Limb (tissue), 2 donors: Measurements from ENCODE around the gene FIZ1.
A peak's percentile ranks its signal among the peaks of the same experiment; 100 is the strongest.
"Not testable (repeated sequence)": the region's sequence is repeated elsewhere in the genome, so short reads cannot be mapped to it uniquely, and the experiment has no call there.

Experiments used
- DNase-seq, 2 donors: peaks; one replicate each; pipeline ENCODE4 v3.0.0-alpha.2; 2016; ENCODE audit errors: extremely low spot score in 2 of 2

FIZ1 gene

GRCh38 chr19:55596304-55596703, 3.0 kb downstream of the FIZ1 start:
- no peak for DNase-seq

DNA sequence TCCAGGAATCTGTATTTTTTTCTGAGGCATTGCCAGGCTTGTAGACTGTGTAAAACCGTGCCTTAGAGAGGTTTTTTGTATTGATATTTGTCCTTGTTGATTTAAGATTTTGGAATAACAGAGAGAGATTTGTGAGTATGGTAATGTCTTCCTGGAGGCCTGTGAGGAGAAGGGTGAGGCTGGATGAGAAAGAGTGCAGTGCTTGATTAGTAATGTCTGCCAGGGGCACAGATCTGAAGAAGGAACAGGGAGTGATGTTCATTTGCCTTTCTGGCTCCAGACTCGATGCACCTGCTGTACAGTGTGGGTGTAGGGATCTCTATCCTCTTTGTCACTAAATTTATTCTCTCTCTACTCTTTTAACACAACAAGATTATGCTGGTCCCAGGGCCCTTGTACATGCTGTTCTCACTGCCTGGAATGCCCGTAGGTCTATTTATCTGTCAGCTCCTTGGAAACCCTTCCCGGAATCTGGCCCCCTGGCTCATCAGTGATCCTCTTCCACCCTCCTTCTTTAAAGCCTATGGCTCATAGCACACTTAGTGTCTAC, 4.2 kb downstream of the FIZ1 start:
- peak in 1 of 2 donors; percentile 8 for DNase-seq

GRCh38 chr19:55593096-55593772, 6.1 kb downstream of the FIZ1 start:
- DNase-seq: no peak

GRCh38 chr19:55592391-55593090, 6.8 kb downstream of the FIZ1 start:
- no peak for DNase-seq

DNA sequence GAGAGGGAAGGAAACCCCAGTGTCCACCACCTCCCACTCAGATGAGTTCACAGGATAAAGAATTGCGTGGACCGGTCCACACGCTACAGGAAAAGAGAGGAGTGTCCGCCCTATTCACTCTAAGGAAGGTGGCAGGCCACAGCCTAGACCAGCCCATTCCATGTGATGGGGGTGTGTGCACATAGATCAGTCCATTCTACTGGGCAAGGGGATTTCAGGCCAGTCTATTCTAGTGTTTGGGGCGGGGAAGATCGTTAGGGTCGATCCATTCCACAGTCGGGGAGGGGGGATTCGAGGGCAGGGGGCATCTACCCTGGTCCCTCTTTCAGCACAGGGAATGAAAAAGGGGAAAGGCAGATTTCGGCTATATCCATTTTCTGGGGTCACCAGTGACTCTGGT, 7.8 kb downstream of the FIZ1 start:
- DNase-seq: no peak

DNA sequence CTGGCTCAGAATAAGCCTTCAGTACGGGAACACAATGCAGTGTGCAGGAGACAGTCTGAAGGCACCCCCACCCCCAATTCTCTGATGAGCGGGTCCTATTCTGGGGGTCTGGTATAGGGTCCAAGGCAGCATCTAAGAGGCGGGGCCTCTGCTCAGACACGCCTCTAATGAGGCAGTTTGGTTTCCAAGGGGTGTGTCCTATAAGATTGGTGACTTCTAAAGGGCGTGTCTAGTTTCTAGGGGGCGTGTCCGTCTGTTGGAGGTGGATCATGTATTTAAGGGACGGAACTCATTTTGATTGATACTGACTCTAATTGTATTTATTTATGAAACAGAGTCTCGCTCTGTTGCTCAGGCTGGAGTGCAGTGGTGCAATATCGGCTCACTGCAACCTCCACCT, 8.7 kb downstream of the FIZ1 start:
- no peak for DNase-seq

- DNase-seq: no peak
These were observed 9.2 kb downstream of the FIZ1 start for GRCh38 chr19:55590109-55590508.

GRCh38 chr19:55588738-55589137, 10.6 kb downstream of the FIZ1 start:
- no peak for DNase-seq

GRCh38 chr19:55586976-55587668, 12.2 kb downstream of the FIZ1 start:
- peak; percentile 90 to 98 for DNase-seq

DNA sequence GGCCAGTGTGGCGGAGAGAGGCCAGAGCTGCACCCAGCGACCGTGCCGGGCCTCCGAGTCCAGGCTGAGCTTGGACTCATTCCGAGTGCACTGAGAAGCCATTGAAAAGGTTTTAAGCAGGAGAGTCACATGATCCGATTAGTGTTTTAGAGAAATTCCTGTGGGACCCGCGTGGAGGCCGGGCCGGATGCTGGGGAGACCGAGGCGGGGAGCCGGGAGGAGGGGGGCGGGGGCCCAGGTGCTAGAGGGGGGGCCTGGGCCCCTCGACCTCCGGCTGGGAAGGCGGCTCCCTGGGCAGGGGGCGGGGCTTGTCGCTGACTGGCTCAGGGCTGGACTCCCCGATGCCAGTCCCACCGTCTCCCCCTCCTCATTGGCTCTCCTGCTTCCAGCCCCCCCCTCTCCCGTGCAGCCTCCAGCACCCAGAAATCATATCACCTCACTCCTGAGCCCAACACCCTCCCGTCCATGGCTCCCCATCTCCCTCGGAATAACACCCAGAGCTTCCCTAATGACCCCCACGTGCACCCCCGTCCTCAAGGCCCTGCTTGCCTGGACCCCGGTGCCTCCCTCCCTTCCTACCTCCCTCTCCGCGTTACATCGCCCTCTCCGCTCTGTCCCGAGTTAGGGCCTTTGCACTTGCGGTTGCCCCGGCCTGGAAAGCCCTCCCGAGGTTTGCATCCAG, 13.5 kb downstream of the FIZ1 start:
- DNase-seq: peak; percentile 88 to 96

DNA sequence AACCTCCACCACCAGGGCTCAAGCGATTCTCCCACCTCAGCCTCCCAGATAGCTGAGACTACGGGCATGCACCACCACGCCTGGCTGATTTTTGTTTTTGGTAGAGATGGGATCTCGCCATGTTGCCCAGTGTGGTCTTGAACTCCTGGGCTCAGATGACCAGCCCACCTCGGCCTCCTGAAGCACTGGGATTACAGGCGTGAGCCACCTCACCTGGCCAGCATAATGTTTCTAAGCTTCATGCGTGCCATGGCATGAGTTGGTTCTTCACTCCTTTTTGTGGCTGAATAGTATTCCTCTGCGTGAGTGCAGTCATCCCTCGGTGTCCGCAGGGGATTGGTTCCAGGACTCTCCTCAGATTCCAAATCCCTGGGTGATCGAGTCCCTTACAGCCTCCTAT, 14.4 kb downstream of the FIZ1 start:
- DNase-seq: no peak

- DNase-seq: not testable (repeated sequence)
These were observed 15.4 kb downstream of the FIZ1 start for GRCh38 chr19:55583897-55584296.

GRCh38 chr19:55582284-55582683, 17.0 kb downstream of the FIZ1 start:
- not testable (repeated sequence) for DNase-seq

- no peak for DNase-seq
These were observed 17.5 kb downstream of the FIZ1 start for GRCh38 chr19:55581823-55582223.

DNA sequence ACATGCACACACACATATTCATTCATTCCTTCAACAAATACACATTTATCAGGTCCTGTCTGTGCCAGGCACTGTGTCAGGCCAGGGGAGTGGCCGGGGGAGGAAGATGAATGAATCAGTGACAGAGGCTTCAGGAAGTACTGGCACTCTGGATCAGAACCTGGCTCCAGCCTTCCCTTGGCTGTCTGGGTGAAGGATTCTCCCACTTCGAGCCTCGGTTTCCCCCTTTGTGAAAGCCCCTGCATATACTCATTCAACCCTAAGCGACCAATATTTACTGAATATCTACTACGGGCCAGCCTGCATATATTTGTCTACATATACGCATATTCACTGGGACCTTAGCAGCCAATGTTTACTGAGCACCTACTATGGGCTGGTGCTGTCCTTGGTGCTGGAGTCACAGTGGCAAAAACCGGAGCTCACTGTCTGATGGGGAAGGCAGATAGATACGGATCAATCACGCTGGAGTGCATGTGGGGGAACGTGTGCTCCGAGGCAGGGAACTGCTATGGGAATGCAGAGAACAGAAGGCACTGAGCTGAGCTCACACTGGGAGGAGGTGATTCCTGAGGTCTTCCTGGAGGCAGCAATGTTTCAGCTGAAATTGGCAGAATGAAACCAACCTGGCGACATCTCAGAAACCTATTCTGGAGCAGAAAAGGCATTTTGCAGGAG, 18.0 kb downstream of the FIZ1 start:
- no peak for DNase-seq

GRCh38 chr19:55580628-55581144, 18.6 kb downstream of the FIZ1 start, which contains the start of gene ZNF579:
ZNF579 (minus strand) TSS chr19:55580848; CDS start chr19:55579639, 1,209 bp downstream.
- peak; percentile 78 to 95 for DNase-seq

GRCh38 chr19:55579766-55580621, 19.3 kb downstream of the FIZ1 start:
- DNase-seq: peak in 1 of 2 donors; percentile 60

DNA sequence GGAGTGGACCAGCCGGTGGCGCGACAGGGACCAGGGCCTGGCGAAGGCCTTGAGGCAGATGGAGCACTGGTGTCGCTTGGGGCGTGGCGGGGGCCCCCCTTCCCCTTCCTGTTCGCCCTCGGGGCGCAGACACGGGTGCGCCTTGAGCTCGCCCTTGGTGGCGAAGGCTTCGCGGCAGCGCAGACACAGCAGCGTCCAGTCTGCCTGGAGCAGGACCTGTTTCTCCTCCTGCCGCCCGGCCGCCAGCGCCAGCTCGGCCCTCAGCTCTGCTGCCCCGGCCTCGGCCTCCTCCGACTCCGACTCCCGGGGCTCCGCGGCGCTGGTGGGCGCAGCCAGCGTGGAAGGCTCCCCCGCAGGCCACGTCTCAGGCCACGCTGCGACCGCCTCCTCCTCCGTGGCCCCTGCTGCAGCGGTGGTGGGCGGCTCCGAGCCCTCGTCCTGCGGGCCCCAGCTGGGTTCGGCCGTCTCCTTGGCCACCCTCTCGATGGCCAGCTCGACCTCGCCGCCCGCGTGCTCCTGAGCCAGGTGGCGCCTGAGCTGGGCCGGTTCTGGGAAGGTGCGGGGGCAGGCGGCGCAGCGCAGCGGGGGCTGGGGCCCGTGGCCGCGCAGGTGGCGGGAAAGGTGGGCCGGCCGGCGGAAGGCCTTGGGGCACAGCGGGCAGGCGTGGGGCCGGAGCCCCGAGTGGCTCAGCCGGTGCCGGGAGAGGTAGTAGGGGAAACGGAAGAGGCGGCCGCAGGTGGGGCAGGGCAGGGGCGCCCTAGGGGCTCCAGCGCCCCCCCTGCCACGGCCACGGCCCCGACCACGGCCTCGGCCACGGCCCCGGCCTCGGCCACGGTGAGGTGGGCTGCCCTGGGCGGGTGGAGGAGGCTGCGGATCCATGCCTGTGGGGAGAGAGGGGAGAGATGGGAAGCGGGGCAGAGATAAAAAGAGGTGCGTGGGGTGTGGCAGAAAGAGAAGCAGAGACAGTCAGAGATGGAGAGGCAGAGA, 20.3 kb downstream of the FIZ1 start:
- no peak for DNase-seq
